NOMO-1 (cell line): ENCODE measurements around the gene UTF1.

Source experiments
- DNase-seq, 2 experiments: peaks; one replicate each; lab custom pipeline; 2025; ENCODE audit not compliant: unreplicated experiment in 2 of 2; lab: John Stamatoyannopoulos, UW

The UTF1 gene

DNA sequence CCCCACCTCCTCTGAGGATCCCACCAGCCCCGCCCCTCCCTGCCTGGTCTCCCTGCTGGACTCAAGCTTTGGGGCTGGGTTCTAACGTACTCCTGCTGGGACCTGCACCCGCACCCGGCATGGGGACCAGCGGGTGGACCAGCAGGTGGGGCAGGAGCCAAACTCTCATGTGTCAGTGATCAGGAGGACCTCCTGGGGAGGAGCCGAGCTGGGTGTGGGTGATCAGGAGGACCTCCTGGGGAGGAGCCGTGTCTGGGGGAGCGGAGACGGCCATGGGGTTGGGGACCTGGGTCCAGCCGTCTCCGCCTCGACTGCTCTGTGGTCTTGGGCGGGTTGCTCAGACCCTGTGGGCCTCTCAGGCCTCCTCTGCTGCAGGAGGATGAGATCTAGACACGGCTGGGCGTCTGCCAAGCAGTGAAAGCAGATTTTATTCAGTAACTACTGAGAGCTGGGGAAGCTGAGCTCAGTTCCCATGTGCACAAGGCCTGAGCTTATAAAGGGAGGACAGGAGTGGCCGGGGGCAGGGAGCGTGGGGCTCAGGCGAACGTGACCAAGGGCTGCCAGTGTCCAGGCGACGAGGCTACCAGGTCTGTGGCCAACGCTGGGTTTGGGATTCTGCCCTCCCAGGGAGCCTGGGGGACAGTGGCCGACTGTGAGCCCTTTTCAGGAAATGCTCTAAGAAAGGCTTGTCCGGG, 33.6 kb upstream of the UTF1 start:
- no peak for DNase-seq

DNA sequence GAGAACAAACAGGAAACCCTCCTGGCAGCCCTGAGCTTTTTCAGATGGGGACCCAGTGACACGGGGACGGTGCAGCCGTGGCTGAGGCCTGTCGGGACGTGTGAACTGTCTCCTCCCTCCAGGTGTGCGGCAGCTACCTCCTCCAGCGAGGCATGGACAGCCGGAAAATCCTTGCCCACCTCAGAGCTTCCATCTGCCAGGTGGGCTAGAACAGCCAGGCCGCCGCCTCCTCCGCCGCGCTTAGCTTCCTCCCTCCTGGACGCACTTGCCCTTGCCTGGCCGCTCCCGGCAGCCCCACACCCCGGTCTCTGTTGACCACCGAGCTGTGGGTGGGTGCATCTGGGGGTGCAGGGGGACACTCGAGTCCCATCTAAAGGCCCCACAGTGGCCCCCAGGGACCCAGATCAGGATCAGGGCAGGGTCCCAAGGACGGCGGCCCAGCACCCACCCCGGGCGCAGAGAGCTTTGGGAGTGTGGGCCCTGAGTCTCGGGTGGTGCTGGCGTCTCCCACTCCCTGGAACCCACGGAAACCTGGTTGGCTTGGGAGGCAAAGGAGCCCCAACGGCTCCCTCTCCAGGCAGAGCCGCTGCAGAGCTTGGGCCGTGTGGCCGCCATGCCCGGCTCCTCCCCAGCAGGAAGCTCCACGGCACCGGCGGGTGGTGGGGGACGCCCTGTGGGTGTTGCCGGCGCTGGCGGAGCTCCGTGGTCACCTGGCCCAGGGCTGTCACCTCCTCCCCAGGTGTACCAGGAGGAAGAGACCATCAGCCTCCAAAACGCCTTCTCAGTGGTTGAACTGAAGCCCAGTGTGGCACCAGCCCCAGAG, 32.9 kb upstream of the UTF1 start:
- DNase-seq: no peak

GRCh38 chr10:133197786-133198185, 32.2 kb upstream of the UTF1 start:
- no peak for DNase-seq

DNA sequence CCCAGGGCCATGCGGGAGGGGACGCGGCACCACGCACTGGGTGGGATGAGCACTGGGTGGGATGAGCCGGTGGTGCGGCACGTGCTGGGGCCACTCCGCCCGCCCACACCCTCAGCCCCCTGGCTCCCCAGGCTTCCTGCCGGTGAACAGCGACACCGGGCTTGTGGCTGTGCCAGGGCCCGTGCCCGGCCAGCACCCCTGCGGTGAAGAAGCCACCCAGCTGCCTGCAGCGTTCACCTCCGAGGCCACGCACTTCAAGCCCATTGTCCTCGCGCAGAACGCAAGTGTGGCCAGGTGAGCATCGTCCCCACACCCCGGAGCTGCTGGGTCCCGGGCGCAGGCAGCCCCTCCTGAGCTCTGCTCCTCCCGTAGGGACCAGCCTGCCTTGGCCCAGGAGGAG, 31.8 kb upstream of the UTF1 start:
- DNase-seq: no peak

GRCh38 chr10:133198621-133199487, 31.2 kb upstream of the UTF1 start:
- no peak for DNase-seq

DNA sequence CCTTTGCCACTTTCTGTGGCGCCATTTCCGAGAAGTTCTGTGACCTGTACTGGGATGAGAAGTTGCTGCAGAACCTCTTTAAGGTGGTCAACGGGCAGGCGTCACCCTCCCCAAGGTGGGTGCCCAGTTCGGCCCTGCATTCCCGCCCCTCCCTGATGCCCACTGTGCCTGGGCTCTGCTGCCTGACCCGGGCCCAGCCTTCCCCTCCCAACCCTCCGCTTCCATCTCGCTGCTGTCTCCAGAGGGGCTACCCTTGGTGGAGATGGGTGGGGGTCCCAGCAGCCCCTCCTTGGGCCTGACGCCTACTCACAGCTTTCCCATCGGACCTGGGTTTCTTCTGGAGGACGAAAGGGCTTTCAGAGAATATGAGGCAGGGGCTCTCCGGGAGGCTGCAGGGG, 30.5 kb upstream of the UTF1 start:
- DNase-seq: no peak

DNA sequence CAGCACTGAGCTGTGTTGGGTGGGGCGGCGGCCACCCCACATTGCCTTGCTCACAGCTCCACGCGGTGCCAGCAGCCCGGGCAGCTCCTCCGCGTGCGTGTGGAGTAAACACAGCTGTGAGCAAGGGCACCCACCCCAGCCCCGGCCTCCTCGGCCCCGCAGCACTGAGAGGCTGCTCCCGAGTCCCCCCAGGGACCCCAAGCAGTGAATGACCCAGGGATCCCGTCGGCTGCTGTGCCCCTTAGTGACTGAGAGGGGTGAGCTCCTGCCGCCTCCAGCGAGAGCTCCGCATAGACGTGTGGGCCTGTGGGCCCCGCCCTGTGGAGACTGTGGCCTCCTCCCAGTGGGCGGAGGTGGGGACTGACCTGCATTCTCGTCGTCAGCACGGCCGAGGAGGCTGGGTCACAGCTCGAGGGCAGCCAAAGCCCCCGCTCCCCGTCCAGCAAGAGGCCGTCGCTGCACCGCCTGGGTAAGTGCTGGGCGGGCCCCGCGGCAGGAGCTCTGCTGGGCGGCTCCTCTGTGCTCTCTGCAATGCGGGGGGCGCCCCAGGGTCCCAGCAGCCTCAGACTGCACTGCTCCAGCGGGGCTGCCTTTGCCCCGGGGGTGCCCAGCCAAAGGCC, 29.9 kb upstream of the UTF1 start:
- no peak for DNase-seq

DNA sequence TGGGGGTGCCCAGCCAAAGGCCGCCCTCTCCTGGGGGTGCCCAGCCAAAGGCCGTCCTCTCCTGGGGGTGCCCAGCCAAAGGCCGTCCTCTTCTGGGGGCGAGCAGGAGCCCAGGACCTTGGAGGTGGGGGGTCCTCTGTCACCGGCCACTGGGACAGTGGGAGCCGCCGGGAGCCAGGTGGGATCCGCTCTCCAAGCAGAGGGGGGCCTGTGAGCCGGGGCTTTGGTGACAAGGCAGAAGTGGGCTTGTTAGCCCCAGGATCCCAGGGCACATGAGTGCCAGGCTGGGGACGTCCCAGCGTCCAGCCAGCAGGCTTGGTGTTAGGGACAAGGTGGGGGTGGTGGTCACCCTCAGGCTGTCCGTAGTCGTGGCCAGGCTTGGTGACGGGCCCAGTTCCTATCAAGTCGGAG, 29.4 kb upstream of the UTF1 start:
- no peak for DNase-seq

DNA sequence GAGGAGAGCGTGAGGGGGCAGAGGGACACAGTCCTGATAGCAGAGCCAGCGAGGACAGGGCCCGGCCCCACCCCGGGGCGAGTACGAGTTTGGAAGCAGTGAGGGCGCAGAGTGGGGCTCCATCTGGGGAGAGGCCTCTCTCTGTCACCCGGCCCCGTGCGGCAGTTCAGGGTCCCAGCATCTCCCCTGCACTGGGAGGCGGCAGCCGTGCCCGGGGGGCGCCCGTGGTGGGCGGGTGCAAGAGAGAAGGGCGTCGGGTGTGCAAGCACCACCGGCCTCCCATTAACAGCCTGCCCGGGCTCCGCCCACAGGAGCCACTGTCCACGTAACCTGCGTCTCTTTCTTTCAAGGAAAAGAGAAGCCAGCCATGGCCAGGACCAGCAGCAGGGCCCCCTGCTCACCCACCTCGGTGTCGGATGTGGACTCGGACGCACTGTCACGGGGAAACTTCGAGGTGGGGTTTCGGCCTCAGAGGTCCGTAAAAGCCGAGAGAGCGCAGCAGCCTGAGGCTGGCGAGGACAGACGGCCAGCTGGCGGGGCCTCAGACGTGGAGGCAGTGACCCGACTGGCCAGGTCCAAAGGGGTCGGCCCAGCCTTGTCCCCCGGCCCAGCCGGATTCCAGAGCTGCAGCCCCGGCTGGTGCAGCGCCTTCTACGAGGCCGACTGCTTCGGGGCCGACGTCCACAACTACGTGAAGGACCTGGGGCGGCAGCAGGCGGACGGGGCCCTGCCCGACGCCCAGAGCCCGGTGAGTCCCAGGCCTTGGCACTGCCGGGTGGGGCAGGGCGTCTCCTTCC, 28.7 kb upstream of the UTF1 start:
- DNase-seq: no peak

- DNase-seq: no peak
Measured at GRCh38 chr10:133201948-133202725, 27.9 kb upstream of the UTF1 start.

DNA sequence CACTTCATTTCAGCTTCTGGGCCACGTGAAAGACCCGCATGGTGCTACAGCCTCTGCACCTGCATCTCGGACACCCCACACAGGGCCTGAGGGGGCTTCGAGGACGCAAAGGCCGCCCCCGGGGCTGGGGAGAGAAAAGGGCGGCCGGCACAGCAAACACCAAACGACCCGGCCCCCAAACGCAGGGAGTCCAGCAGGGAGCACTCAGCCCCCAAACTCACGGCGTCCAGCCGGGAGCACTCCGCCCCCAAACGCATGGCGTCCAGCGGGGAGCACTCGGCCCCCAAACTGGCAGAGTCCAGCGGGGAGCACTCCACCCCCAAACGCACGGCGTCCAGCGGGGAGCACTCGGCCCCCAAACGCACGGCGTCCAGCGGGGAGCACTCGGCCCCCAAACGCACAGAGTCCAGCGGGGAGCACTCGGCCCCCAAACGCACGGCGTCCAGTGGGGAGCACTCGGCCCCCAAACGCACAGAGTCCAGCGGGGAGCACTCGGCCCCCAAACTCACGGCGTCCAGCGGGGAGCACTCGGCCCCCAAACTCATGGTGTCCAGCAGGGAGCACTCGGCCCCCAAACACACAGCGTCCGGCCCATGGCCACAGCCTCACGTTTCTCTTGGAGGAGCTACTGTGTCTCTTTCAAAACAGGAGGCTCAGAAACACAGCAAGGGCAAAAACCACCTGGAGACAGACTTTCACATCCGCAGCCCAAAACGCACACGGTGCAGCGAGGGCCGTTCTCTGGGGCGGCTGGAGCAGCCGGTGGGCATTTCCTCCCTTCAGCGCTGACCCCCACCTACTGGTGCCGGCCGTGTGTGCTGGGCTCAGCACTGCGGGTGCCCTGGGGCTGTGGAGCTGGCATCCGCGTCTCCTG, 27.0 kb upstream of the UTF1 start:
- no peak for DNase-seq

- DNase-seq: no peak
Measured at GRCh38 chr10:133203652-133204195, 26.3 kb upstream of the UTF1 start.

GRCh38 chr10:133204226-133205015, 25.6 kb upstream of the UTF1 start:
- DNase-seq: no peak

GRCh38 chr10:133205146-133205545, 24.9 kb upstream of the UTF1 start:
- no peak for DNase-seq

DNA sequence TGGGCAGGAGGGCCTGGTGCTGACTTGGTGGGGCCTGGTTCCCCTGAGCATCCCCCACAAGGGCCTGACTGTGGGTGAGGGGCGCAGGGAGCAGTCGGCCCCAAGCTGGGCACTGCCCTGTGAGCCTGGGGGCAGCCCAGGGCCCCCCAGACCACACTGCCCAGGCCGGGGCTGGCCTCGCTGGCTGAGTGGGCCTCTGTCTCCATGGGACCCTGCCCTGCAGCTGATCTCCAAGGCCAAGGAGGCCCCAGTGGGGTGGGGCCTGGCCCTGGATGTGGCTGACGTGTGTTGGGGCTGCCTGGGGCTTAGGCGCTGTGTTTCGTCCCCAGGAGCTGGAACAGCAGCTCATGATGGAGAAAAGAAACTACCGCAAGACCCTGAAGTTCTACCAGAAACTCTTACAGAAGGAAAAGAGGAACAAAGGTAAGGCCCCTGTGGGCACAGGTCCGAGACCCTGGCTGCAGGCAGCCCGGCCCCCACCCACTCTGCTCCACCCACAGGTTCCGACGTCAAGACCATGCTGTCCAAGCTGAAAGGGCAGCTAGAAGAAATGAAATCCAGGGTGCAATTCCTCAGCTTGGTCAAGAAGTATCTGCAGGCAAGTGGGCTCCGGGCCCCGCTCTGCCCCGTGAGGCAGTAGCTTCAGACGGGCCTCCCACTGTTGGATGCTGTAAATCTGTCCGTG, 23.5 kb upstream of the UTF1 start:
- DNase-seq: no peak

DNA sequence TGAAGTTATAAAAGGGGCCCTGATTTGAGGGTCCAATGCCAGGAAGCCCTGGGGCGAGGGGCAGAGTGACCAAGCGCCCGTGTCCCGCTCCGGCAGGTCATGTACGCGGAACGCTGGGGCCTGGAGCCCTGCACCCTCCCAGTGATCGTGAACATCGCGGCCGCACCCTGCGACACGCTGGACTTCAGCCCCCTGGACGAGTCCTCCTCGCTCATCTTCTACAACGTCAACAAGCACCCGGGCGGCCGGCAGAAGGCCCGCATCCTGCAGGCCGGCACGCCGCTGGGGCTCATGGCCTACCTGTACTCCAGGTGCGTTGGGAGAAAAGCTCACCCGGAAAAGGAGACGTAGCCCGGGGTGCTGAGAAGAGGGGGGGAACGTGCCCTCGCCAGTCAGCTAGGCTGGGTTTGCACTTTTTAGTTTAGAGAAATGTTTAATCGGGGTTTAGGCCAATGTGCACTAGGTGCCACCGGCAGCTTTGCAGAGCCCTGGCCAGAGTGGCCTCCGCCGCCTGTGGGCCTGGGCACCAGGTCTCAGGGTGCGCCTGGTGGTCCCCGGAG, 22.9 kb upstream of the UTF1 start:
- DNase-seq: no peak

DNA sequence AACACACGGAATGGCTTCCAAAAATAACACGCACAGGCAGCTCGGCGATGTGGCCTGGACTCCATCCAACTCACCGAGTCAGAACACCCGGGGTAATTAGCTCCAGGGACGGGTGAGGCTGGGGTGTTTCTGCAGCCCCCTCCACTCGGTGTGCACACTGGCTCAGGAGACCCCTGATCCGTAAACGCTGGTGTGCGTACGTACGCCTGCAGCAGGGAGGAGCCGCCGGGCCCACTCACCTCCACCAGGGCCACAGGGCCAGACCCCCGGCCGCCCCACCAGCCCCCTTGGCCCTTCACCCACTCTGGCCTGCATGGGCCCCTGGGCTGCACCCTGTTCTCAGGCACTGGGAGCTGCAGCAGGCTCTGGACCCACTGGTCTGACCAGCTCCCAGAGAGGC, 22.4 kb upstream of the UTF1 start:
- DNase-seq: no peak
